HG02798 (cell line): ENCODE data around the gene RIMBP2.

Experiments used
- ATAC-seq: cut with Tn5 transposase; IDR thresholded peaks from one replicate; pipeline ENCODE4 v1.9.1; 2021; ENCODE audit warnings: mild to moderate bottlenecking; ENCODE audit not compliant: unreplicated experiment, poor library complexity

The RIMBP2 gene

GRCh38 chr12:130414381-130414780 lies 301.7 kb downstream of the RIMBP2 start:
- no peak for ATAC-seq

- ATAC-seq, result no peak
Observed at GRCh38 chr12:130413909-130414308, 302.2 kb downstream of the RIMBP2 start.

GRCh38 chr12:130412384-130412783 lies 303.7 kb downstream of the RIMBP2 start:
- ATAC-seq, result no peak

GRCh38 chr12:130405332-130405731 lies 310.8 kb downstream of the RIMBP2 start:
- ATAC-seq, result no peak

GRCh38 chr12:130401703-130402102 lies 314.4 kb downstream of the RIMBP2 start:
- no peak for ATAC-seq

- ATAC-seq, result no peak
Observed at GRCh38 chr12:130398100-130398848, 317.8 kb downstream of the RIMBP2 start.

GRCh38 chr12:130396667-130397066 lies 319.4 kb downstream of the RIMBP2 start:
- ATAC-seq, result no peak

GRCh38 chr12:130394906-130395305 lies 321.2 kb downstream of the RIMBP2 start:
- no peak for ATAC-seq

- no peak for ATAC-seq
Observed at GRCh38 chr12:130391186-130391585, 324.9 kb downstream of the RIMBP2 start.

GRCh38 chr12:130385193-130385592 lies 330.9 kb downstream of the RIMBP2 start:
- ATAC-seq, result no peak

- no peak for ATAC-seq
Observed at GRCh38 chr12:130384234-130384633, 331.9 kb downstream of the RIMBP2 start.

- ATAC-seq, result no peak
Observed at GRCh38 chr12:130382818-130383217, 333.3 kb downstream of the RIMBP2 start.

- ATAC-seq, result no peak
Observed at GRCh38 chr12:130375296-130376287, 340.5 kb downstream of the RIMBP2 start.

GRCh38 chr12:130374083-130374482 lies 342.0 kb downstream of the RIMBP2 start:
- ATAC-seq, result no peak

GRCh38 chr12:130372936-130373335 lies 343.2 kb downstream of the RIMBP2 start:
- no peak for ATAC-seq

- ATAC-seq, result no peak
Observed at GRCh38 chr12:130371296-130371695, 344.8 kb downstream of the RIMBP2 start.

- no peak for ATAC-seq
Observed at GRCh38 chr12:130369816-130370215, 346.3 kb downstream of the RIMBP2 start.

GRCh38 chr12:130367523-130367922 lies 348.6 kb downstream of the RIMBP2 start:
- no peak for ATAC-seq

- no peak for ATAC-seq
Observed at GRCh38 chr12:130367003-130367402, 349.1 kb downstream of the RIMBP2 start.

GRCh38 chr12:130366159-130366558 lies 349.9 kb downstream of the RIMBP2 start:
- no peak for ATAC-seq

- no peak for ATAC-seq
Observed at GRCh38 chr12:130364578-130364977, 351.5 kb downstream of the RIMBP2 start.
